ENCODE data around the gene MOSMO. TPM values are rescaled to one million over a fixed set of nuclear protein-coding genes. Genes with fewer than 3 reads are reported as not detected.

The MOSMO gene
- total RNA-seq, 1 experiment from 2014 or later, result 24.2 TPM

GRCh38 chr16:22016927-22017326 is 9.0 kb downstream of the MOSMO start:
- H3K4me1 ChIP-seq (replicated peaks; ENCODE audit: insufficient read depth), result no peaks in the 10 kb centered on the region
- no peaks in the 10 kb centered on the region; the same call in 1 of the 2 replicates for H3K9me3 ChIP-seq (ENCODE audit: insufficient read depth, low read depth)
- 0 out of 2 replicates have a peak, but pooled peaks cover under 1% of the 10 kb centered on the region for H4K20me1 ChIP-seq (ENCODE audit: insufficient read depth)
- no peaks in the 10 kb centered on the region for H3K27me3 ChIP-seq (ENCODE audit: insufficient read depth, low read depth)
- intact Hi-C loops (cut with micrococcal nuclease; ENCODE audit: unreplicated experiment), result no loop called here
- H3K4me2 ChIP-seq, result no peak overlapping the region
- no peaks in the 10 kb centered on the region for H3K36me3 ChIP-seq (ENCODE audit: low read depth)
- TF ChIP-seq CTCF (conservative IDR thresholded peaks at IDR 0.05), result no peak
- TF ChIP-seq EZH2 (IDR thresholded peaks at IDR 0.05; ENCODE audit: low read depth), result no peak
- H3F3A ChIP-seq (ENCODE audit: insufficient read depth, low read depth), result peaks cover 5% of the 10 kb centered on the region; the same call in 1 of the 2 replicates
- no peak for DNase-seq
- CTCF ChIA-PET, result no interaction called here
- H3K27ac ChIP-seq, result no peak overlapping the region
- POLR2A ChIA-PET (ENCODE audit: unreplicated experiment), result no interaction called here
- no peak overlapping the region for H2AFZ ChIP-seq
- H3K9me2 ChIP-seq (ENCODE audit: insufficient read depth), result no peaks in the 10 kb centered on the region
- peaks cover 95% of the 10 kb centered on the region for H3K79me2 ChIP-seq (ENCODE audit: low read depth)
- no peak overlapping the region for H3K4me3 ChIP-seq
- BruUV-seq (replicated peaks), result no TSS peak

GRCh38 chr16:22018559-22018958 is 10.6 kb downstream of the MOSMO start:
- Histone ChIP-seq H2AFZ (no peak overlapping the region), H3K4me1 (replicated peaks; ENCODE audit: insufficient read depth) (peaks cover 8% of the 10 kb centered on the region; the same call in 1 of the 2 replicates), H3K36me3 (ENCODE audit: low read depth) (0 out of 2 replicates have a peak, but pooled peaks cover 4% of the 10 kb centered on the region), H4K20me1 (ENCODE audit: insufficient read depth) (no peaks in the 10 kb centered on the region), H3K27me3 (ENCODE audit: insufficient read depth, low read depth) (no peaks in the 10 kb centered on the region), H3K27ac (no peak overlapping the region), H3K9me2 (ENCODE audit: insufficient read depth) (no peaks in the 10 kb centered on the region), H3K79me2 (ENCODE audit: low read depth) (peaks cover 95% of the 10 kb centered on the region), H3K4me3 (no peak overlapping the region), H3K4me2 (no peak overlapping the region), H3K9me3 (ENCODE audit: insufficient read depth, low read depth) (no peaks in the 10 kb centered on the region; the same call in 1 of the 2 replicates), H3F3A (ENCODE audit: insufficient read depth, low read depth) (peaks cover 5% of the 10 kb centered on the region; the same call in 1 of the 2 replicates)
- TF ChIP-seq EZH2 (IDR thresholded peaks at IDR 0.05; ENCODE audit: low read depth) (no peak), CTCF (conservative IDR thresholded peaks at IDR 0.05) (no peak)
- ChIA-PET CTCF (interaction anchor here (0.6 kb wide), 1 partner anchor 1323 kb away, joined by 3 read pairs; no protein-coding TSS in a partner anchor), POLR2A (ENCODE audit: unreplicated experiment) (no interaction called here)
- intact Hi-C loops (cut with micrococcal nuclease; ENCODE audit: unreplicated experiment), result no loop called here
- no peak for DNase-seq
- BruUV-seq (replicated peaks), result no TSS peak

- H3K9me2 ChIP-seq (ENCODE audit: insufficient read depth), result no peaks in the 10 kb centered on the region
- intact Hi-C loops (cut with micrococcal nuclease; ENCODE audit: unreplicated experiment), result no loop called here
- H3K4me1 ChIP-seq (replicated peaks; ENCODE audit: insufficient read depth), result peaks cover 39% of the 10 kb centered on the region
- no TSS peak for BruUV-seq (replicated peaks)
- POLR2A ChIA-PET (ENCODE audit: unreplicated experiment), result no interaction called here
- no peaks in the 10 kb centered on the region for H3K27me3 ChIP-seq (ENCODE audit: insufficient read depth, low read depth)
- H4K20me1 ChIP-seq (ENCODE audit: insufficient read depth), result no peaks in the 10 kb centered on the region
- TF ChIP-seq EZH2 (IDR thresholded peaks at IDR 0.05; ENCODE audit: low read depth) (no peak), CTCF (conservative IDR thresholded peaks at IDR 0.05) (no peak)
- H3K4me2 ChIP-seq, result no peak overlapping the region
- H3K79me2 ChIP-seq (ENCODE audit: low read depth), result peaks cover 80% of the 10 kb centered on the region
- no peak overlapping the region for H3K4me3 ChIP-seq
- H2AFZ ChIP-seq, result no peak overlapping the region
- CTCF ChIA-PET, result no interaction called here
- no peak overlapping the region for H3K27ac ChIP-seq
- 0 out of 2 replicates have a peak, but pooled peaks cover 4% of the 10 kb centered on the region for H3K36me3 ChIP-seq (ENCODE audit: low read depth)
- H3K9me3 ChIP-seq (ENCODE audit: insufficient read depth, low read depth), result no peaks in the 10 kb centered on the region; the same call in 1 of the 2 replicates
- DNase-seq, result no peak
- H3F3A ChIP-seq (ENCODE audit: insufficient read depth, low read depth), result peaks cover 31% of the 10 kb centered on the region
Measured at GRCh38 chr16:22022151-22022550, 14.2 kb downstream of the MOSMO start.

All from PC-9 (cell line).